B cell (primary cell): ENCODE measurements around the gene FAM3B.

ENCODE experiments used
- CTCF ChIP-seq: fragments of 200-600 bp; IDR thresholded peaks from one replicate; pipeline ENCODE4 v1.8.0; 2022; ENCODE audit warnings: antibody characterized with exemption, mild to moderate bottlenecking
- EZH2 ChIP-seq: IDR thresholded peaks from 2 replicates; pipeline ENCODE4 v1.6.1; 2012; ENCODE audit warnings: borderline replicate concordance, low read depth, mild to moderate bottlenecking, moderate library complexity, low read length; ENCODE audit not compliant: insufficient read depth, poor library complexity, severe bottlenecking

DNA sequence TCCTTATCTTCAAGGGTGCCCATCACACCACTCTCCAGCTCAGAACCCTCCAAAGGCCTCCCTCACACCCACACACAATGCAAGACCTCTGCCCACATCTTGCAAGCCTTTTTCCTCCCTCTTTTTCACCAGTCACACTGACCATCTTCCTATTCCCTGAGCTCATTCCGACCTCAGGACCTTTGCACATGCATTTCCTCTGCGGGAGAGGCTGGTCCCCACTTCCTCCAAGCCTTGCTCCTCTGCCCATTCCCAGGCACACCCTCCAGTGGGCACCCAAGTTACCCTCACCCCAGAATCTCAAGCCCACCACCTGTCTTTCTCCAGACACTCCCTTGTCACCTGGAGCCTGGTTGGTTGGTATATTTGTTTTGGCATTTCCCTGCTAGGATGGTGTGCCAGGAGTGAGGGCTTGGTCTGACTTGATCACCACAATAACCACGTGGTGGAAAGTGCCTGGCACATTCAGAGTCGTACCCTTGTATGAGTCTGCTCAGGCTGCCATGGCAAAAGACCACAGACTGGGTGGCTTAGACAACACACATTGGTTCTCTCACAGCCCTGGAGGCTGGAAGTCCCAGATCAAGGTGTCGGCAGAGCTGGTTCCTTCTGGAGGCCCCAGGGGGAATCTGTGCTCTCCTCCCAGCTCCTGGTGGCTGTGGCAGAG is 58.4 kb downstream of the FAM3B start:
- TF ChIP-seq CTCF (no peak), EZH2 (no peak)
